GM12891 (cell line): ENCODE measurements around the gene USH2A.

ENCODE experiments used
- POLR2A ChIP-seq: IDR thresholded peaks from 2 replicates; pipeline ENCODE4 v1.6.1; 2011; ENCODE audit warnings: low read depth, low read length, control low read depth
- POLR2AphosphoS5 ChIP-seq: IDR thresholded peaks from 2 replicates; pipeline ENCODE4 v1.6.1; 2011; ENCODE audit warnings: low read depth, low read length, control low read depth
- POU2F2 ChIP-seq: IDR thresholded peaks from 2 replicates; pipeline ENCODE4 v1.6.1; 2011; ENCODE audit warnings: low read depth, mild to moderate bottlenecking, control low read depth, low read length, moderate library complexity
- SPI1 ChIP-seq: IDR thresholded peaks from 2 replicates; pipeline ENCODE4 v1.6.1; 2011; ENCODE audit warnings: low read depth, low read length, control low read depth
- TAF1 ChIP-seq: IDR thresholded peaks from 2 replicates; pipeline ENCODE4 v1.6.1; 2011; ENCODE audit warnings: low read depth, low read length, control low read depth

DNA sequence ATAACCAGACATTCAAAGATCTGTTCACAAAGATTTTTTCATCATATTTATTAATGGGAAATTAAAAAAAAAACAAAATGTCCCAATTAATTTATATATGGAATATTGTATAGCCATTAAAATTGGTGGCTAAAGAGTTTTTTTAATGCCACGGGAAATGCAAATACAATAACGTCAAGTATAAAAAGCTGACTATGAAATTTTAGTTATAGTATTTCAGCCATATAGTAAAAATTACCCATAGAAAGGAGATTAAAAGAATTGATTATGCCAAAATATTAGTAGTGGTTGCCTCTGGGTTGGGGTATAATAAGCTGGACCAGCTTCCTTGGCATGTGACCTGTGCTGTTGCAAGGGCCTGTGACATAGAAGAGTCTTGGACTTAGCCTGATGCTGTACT is 777.4 kb downstream of the USH2A start:
- TF ChIP-seq POLR2A, result no peak
- TF ChIP-seq TAF1, result no peak
- no peak for TF ChIP-seq POLR2AphosphoS5
- TF ChIP-seq SPI1, result no peak
- no peak for TF ChIP-seq POU2F2
